HG02852 (cell line): Measurements from ENCODE around the gene TAF11L6.
"Not testable (repeated sequence)": the region's sequence is repeated elsewhere in the genome, so short reads cannot be mapped to it uniquely, and the experiment has no call there.

Experiments
- ATAC-seq: cut with Tn5 transposase; IDR thresholded peaks from one replicate; pipeline ENCODE4 v1.9.1; 2021; ENCODE audit warnings: mild to moderate bottlenecking, moderate library complexity; ENCODE audit not compliant: unreplicated experiment

TAF11L6 gene

GRCh38 chr5:17528369-17528768 is at the start of gene TAF11L6:
TAF11L6 (plus strand) TSS chr5:17528669.
- ATAC-seq, result not testable (repeated sequence)

- ATAC-seq, result no peak
Observed at GRCh38 chr5:17481378-17481777, 47.1 kb upstream of the TAF11L6 start.

- no peak for ATAC-seq
Observed at GRCh38 chr5:17482790-17483189, 45.7 kb upstream of the TAF11L6 start.

- not testable (repeated sequence) for ATAC-seq
Observed at GRCh38 chr5:17486464-17487173, 41.9 kb upstream of the TAF11L6 start.

- no peak for ATAC-seq
Observed at GRCh38 chr5:17487174-17487512, 41.3 kb upstream of the TAF11L6 start.

DNA sequence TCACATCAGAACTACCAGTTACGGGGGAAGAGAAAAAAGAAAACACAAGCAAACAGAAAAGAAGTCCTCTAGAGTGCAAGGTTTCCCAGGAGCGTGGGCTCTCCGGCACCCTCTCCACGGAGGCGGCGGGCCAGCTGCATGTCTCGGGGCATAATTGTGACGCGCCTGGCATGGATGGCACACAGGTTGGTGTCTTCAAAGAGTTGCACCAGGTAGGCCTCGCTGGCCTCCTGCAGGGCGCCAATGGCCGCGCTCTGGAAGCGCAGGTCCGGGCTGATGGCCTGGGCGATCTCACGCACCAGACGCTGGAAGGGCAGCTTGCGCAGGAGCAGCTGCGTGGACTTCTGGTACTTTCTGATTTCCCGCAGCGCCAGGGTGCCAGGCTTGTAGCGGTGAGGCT is 37.2 kb upstream of the TAF11L6 start:
- not testable (repeated sequence) for ATAC-seq

DNA sequence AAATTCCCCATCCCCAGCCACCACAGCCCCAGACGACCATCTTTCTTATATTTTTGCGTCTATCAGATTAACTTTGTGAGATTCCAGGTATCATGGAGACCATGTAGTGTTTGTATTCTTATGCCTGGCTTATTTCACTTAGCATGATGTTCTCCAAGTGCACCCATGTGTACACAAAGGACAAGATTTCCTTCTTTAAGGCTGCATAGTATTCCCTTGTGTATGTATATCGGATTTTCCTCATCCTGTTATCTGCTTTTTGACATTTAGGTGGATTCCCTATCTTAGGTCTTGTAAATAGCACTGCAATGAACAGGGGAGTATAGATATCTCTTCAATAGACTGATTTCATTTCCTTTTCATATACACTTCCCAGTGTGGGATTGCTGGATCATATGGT is 35.7 kb upstream of the TAF11L6 start:
- ATAC-seq, result no peak

DNA sequence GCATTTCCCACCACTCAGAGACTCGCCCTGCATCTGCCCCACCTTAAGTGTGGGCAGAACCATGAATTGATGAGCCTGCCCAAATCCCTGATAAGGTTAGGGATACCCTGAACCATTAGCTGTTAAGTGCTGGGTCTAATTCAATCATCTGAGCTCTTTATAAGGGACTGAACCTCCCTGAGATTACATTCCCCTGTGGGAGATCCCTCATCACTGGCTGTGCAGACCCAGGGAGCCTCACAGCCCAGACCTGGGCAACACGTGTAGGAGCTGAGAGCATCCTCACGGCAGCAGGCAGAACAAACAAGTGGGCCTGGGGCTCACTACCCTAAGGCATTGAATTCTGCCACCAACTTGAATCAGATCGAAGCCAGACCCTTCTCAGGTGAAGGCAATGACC is 31.0 kb upstream of the TAF11L6 start:
- ATAC-seq, result no peak

DNA sequence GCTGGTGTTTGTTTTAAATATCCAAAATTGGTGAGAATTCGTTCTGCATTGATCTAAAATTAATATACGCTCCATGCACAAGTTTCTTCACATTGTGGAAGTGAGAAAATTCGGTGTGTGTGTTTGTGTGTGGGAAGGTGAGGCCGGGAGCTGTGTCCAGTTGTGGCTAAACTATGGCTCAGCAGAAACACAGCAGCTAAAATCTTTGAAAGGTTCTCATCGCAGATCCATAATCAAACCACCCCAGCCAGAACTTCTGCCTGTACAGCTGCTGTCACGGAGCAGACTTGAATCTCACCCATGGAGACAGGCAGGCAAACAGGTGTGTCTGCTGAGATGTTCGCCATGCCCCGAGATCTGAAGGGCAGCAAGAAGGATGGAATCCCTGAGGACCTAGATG is 30.5 kb upstream of the TAF11L6 start, which contains the start of gene TAF11L2:
TSS of gene TAF11L2 (plus strand) at position 301 of the 400 bp plus-strand sequence.
- not testable (repeated sequence) for ATAC-seq

DNA sequence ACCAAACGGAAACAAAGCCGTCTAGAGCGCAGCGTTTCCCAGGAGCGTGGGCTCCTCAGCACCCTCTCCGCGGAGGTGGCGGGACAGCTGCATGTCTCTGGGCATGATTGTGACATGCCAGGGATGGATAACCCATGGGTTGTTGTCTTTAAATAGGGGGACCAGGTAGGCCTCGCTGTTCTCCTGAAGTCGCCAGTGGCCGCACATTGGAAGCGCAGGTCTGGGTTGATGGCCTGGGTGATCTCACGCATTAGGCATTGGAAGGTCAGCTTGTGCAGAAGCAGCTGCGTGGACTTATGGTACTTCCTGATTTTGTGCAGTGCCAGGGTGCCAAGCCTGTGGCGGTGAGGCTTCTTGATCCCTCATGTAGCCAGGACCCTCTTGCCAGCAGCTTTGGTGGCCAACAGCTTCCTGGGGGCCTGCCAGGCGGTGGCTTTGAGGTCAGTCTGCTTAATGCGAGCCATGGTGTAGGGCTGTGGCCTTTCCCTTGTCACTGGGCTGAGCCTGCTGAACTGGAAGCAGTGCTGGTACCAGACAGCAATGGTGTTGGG is 16.6 kb upstream of the TAF11L6 start:
- ATAC-seq, result no peak

DNA sequence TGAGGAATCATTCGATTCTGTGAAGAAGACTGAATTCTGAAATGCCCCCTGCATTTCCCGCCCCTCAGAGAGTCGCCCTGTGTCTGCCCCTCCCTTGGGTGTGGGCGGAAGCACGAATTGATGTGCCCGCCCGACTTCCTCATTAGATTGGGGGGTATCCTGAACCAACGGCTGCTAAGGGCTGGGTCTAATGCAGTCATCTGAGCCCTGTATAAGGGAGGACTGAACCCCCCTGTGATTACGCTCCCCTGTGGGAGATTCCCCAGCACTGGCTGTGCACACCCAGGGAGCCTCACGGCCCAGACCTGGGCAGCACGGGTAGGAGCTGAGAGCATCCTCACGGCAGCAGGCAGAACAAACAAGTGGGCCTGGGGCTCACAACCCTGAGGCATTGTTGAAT is 10.9 kb upstream of the TAF11L6 start:
- not testable (repeated sequence) for ATAC-seq

GRCh38 chr5:17518067-17518466 is 10.4 kb upstream of the TAF11L6 start, which contains the start of gene TAF11L3:
TAF11L3 (plus strand) TSS chr5:17518367.
- not testable (repeated sequence) for ATAC-seq

DNA sequence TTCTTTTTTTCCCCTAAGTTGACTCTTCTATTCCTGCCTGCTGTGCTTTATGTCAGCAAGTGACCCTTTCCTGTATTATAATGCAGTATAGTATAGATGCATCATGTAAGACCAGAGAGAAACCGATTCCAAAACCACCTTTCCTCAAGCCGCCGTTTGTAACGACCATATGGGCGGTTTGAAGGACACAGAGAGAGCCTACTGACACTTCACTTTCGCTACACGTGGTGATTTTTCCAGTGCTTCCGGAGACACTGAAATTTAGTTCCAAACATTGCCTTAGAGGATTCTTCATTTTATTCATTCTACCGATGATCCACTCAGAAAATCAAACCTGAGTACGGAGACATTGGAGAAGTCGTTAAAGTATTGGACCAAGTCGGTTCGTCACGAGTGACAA is 9.0 kb upstream of the TAF11L6 start:
- not testable (repeated sequence) for ATAC-seq

- ATAC-seq, result not testable (repeated sequence)
Observed at GRCh38 chr5:17521501-17521900, 7.0 kb upstream of the TAF11L6 start, which contains the start of gene TAF11L4. TAF11L4 (plus strand) TSS chr5:17521801.

DNA sequence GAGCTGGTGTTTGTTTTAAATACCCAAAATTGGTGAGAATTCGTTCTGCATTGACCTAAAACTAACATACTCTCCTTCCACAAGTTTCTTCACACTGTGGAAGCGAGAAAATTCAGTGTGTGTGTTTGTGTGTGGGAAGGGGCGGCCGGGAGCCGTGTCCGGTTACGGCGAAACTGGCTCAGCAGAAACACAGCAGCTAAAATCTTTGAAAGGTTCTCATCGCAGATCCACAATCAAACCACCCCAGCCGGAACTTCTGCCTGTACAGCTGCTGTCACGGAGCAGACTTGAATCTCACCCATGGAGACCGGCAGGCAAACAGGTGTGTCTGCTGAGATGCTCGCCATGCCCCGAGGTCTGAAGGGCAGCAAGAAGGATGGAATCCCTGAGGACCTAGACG is 3.5 kb upstream of the TAF11L6 start, which contains the start of gene TAF11L5:
TSS of gene TAF11L5 (plus strand) at position 301 of the 400 bp plus-strand sequence.
- ATAC-seq, result not testable (repeated sequence)

DNA sequence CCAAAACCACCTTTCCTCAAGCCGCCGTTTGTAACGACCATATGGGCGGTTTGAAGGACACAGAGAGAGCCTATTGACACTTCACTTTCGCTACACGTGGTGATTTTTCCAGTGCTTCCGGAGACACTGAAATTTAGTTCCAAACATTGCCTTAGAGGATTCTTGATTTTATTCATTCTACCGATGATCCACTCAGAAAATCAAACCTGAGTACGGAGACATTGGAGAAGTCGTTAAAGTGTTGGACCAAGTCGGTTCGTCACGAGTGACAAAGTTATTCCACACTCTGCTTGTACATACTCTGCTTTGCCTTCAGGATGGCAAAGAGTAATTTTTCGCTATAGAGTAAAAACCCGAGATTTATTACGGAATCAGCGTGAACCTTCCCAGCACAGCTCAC is 2.0 kb upstream of the TAF11L6 start:
- not testable (repeated sequence) for ATAC-seq
